ENCODE data around the gene ACLY.

- TF ChIP-seq CTCF (IDR thresholded peaks at IDR 0.05) (no peak), POLR2A (IDR thresholded peaks at IDR 0.05) (no peak)
Measured at GRCh38 chr17:41904242-41904841, 14.4 kb downstream of the ACLY start.
